Stimulated activated CD8-positive, alpha-beta memory T cell treated with anti-CD3 and anti-CD28 coated beads, Interleukin-7, amount 100 ng/mL, for 4 hours (primary cell): ENCODE measurements around the gene DLL3.

Source experiments
- DNase-seq, 2 donors: peaks; one replicate each; pipeline ENCODE4 v3.0.0-alpha.2; 2020; ENCODE audit warnings: low read depth in 2 of 2

The DLL3 gene

DNA sequence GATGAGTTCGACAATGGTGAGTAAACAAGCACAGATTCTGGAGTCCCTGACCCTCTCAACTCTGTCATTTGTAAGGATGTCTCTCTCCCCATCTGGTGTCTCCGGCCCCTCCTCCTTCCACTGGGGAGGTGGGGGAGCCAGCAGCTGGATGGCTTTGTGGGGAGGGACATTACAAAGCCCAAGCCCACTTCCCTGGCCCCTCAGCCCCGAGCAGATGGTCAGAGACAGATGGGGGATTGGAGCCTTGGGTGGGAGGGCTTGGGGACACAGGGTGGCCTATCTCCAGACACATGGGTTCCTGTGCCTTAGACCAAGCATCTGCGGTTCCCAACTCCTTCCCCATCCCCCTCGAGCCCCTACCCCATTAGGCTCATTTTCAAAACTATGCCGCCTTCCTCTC lies 15.6 kb upstream of the DLL3 start:
- DNase-seq = no peak

DNA sequence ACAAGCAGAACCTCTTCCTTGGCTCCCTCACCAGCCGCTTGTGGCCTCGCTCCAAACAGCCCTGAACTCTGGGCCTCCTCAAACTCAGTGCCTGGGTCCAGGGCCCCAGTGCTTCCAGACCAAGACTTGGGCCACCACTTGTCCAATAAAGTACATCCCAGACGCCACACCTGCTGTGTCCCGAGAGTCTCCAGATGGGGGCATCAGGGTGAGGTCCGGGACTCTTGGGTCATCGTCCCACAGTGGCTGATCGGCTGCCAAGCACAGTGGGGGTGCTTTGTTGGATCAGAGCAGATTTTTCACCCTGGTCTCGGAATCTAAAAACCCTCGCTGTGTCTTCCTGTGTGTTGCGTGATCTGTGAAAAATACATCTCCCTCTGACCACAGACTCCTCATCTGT lies 9.0 kb upstream of the DLL3 start:
- no peak for DNase-seq

DNA sequence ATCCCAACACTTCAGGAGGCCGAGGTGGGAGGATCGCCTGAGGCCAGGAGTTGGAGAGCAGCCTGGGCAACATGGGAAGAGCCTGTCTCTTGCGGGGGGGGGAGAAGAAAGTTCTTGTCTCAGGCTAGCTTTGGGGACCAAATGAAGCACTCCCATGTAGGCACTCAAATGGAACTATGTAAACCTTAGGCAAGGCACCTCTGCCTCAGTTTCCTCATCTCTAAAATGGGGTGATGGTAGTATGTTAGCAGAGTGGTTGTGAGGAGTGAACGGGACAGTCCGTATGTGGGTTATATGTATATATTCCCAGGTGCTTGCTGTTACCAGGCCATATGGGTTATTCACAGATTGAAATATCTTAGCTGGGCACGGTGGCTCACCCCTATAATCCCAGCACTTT lies 6.5 kb upstream of the DLL3 start:
- DNase-seq = no peak

DNA sequence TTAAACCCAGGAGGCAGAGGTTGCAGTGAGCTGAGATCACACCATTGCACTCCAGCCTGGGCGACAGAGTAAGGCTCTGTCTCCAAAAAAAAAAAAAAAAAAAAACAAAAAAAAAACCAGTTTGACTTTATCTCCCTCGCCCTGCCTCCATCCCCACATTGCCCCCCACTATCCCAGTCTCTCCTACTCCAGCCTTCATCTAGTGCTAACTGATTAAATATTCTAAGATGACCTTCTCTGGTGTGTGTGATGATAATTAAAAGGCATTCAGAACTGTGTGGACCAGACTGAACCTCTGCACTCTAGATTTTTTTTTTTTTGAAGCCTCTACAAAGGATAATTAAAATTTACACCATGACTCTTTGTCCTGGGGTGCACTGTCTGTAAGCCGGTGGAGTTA lies 6.0 kb upstream of the DLL3 start:
- DNase-seq = no peak

DNA sequence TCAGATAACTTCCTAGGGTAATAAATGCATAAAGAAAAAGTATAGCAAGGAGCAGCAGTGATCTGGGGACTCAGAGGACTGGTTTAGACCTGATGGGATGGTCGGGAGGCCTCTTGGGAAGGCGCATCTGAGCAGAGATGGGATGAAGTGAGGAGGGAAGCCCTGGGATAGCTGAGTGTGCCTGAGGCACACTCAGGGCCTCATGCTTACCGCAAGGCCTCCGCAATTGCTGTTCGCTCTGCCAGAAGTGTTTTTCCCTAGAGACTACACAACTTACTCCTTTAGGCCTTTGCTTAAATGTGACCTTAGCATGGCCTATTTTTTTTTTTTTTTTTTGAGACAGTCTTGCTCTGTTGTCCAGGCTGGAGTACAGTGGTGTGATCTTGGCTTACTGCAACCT lies 4.1 kb upstream of the DLL3 start:
- DNase-seq = no peak

DNA sequence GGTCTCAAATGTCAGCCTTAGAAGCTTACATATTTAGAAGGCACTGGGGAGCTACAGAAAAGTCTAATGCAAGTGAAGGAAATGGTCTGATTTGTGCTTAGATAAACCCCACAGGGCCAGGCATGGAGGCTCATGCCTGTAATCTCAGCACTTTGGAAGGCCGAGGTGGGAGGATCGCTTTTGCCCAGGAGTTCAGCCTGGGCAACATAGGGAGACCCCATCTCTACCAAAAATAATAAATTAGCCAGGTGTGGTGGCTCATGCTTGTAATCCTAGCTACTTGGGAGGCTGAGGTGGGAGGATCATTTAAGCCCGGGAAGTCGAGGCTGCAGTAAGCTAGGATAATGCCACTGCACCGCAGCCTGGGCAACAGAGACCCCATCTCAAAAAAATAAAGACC lies 2.7 kb upstream of the DLL3 start:
- no peak for DNase-seq

DNA sequence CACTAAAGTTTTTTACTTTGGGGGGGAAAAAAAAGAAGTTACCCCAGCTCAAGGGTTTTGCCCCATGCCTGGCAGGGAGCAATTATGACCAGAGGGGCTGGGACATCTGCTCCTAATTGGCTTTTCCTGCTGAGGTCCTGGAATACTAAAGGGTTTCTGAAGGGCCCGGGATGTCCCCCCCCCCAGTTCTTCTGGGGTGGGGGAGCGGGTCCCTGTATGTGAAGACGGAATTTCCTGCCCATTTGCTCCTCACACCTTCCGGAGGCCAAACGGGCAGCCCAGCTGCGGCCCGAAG lies 1.1 kb upstream of the DLL3 start:
- no peak for DNase-seq

DNA sequence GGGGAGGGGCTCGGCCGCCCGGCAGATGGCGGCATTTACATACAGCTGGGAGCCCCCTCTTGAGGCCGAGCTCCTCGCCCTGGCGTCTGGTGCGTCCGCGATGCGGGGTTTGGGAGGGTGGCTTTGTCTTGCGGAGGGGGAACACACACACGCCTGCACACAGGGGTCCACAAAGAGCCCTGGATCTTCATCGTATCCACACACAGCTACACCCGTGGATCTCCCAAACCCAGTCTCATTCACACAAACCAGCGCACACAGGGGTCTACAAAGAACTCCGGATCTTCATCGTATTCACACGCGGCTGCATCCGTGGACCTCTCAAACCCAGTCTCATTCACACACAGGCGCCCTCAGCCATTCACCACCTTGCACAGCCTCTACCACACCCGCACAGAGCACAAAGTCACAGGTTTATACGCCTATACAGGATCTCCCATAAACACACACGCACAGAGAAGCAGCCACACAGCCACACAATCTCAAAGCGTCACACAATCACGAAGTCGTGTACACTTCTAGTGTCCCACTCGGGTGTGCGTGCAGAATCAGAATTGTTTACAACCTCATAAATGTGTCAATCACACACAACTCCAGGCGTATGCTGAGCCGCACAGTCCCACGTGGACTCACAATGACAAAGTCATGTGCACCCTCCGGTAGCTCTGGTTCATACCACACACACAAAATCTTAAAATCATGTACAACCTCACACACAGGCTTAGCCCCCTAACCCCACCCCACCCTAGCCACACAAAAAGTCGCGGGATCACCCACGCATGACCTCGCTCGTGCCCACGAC lies 550 bp upstream of the DLL3 start:
- DNase-seq = no peak

DNA sequence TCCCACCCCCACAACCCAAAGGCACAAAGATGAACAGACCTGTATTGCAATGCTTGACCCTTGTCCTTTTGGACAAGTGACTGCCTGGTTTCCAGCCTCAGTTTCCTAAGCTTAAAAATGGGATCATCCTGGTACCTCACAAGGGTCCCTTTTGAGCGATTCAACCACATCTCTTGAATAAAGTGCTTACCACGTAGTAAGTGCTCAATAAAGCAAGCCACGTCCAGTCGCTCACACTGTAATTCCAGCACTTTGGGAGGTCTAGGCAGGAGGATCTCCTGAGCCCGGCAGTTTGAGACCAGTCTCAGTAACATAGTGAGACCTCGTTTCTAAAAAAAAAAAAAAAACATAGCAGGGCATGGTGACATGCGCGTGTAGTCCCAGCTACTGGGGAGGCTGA lies 1.2 kb downstream of the DLL3 start:
- no peak for DNase-seq

DNA sequence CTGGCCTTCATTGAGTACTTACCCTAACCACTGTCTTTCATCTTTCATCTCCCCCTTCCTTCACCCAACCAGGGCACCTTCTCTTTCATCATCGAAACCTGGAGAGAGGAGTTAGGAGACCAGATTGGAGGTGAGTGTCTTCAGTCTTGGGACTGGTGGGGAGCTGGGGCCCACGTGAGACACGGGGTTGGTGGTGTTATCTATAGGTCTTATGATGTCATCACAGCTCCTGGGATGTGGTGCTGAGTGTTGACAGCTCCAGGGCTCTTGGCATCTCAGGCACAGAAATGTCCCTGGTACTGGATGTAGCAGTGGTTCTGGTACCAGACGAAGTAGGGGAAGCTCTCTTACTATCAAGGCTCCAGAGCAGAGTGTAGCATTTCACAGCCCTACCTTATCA lies 1.8 kb downstream of the DLL3 start:
- DNase-seq = no peak

DNA sequence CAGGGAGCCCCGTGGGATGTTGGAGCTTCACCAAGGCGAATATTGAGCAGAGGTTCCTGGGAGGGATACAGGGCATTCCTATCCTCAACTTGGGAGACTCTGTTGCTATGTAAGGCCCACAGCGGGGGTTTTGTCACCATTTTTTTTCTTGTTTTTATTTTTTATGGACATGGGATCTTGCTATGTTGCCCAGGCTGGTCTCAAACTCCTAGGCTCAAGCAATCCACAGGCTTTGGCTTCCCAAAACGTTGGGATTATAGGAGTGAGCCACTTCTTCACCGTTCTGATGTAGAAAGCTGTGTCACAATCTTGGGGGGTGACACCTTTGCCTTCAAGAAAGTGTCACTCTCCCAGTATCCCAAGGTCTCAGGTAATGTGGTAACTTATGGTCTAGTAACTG lies 2.6 kb downstream of the DLL3 start:
- no peak for DNase-seq

DNA sequence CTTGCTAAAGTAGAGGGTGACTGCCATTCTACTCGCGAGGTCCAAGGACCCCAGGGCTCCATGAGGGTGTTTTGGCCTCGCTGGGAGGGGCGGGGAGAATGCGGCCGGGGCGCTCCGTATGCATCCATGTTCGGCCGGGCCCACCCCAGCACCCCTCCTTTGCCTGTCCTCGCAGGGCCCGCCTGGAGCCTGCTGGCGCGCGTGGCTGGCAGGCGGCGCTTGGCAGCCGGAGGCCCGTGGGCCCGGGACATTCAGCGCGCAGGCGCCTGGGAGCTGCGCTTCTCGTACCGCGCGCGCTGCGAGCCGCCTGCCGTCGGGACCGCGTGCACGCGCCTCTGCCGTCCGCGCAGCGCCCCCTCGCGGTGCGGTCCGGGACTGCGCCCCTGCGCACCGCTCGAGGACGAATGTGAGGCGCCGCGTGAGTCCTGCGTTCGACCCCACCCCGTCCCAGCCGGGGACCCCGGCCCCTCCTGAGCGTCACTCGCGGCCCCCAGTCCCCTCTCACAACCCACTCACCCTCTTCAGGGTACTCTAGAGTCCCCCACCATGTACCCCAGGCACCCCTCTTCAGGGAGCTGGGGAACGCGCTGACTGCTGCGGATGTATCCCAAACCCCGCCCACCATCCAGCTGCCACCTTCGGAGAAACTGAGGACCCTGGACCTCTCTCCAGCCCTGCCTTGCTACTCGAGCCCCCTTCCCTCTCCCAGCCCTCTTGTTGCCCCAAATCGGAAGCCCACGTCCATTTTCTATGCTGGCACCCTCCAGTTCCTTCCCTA lies 4.1 kb downstream of the DLL3 start:
- peak; percentile 34 to 64 for DNase-seq

DNA sequence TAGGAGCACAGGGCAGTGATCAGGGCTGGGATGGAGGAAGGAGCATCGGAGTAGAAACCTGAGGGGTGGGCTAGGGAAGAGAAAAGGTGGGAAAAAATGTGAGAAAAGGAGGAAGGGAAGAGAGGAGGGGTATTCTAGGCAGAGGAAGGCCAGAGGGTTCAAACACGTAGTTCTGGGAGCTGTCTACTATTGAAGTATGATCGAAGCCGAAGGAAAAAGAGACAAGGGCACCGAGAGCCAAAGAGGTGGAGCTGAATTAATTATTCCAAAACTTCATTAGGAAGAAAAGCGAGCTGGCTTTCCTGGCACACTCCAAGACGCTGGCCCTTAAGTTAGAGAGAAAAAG lies 7.8 kb downstream of the DLL3 start:
- DNase-seq = no peak

DNA sequence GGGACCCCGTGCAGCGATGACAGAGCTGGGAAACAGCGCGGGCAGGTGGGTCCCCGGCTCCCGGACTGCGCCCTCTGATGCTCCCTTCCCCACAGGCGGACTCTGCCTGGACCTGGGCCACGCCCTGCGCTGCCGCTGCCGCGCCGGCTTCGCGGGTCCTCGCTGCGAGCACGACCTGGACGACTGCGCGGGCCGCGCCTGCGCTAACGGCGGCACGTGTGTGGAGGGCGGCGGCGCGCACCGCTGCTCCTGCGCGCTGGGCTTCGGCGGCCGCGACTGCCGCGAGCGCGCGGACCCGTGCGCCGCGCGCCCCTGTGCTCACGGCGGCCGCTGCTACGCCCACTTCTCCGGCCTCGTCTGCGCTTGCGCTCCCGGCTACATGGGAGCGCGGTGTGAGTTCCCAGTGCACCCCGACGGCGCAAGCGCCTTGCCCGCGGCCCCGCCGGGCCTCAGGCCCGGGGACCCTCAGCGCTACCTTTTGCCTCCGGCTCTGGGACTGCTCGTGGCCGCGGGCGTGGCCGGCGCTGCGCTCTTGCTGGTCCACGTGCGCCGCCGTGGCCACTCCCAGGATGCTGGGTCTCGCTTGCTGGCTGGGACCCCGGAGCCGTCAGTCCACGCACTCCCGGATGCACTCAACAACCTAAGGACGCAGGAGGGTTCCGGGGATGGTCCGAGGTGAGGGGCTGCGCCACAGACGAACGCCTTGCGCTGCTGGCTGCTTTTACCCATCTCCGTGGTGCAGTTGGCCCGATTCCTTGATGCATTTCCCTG lies 8.4 kb downstream of the DLL3 start:
- DNase-seq = peak in 1 of 2 donors; percentile 49

DNA sequence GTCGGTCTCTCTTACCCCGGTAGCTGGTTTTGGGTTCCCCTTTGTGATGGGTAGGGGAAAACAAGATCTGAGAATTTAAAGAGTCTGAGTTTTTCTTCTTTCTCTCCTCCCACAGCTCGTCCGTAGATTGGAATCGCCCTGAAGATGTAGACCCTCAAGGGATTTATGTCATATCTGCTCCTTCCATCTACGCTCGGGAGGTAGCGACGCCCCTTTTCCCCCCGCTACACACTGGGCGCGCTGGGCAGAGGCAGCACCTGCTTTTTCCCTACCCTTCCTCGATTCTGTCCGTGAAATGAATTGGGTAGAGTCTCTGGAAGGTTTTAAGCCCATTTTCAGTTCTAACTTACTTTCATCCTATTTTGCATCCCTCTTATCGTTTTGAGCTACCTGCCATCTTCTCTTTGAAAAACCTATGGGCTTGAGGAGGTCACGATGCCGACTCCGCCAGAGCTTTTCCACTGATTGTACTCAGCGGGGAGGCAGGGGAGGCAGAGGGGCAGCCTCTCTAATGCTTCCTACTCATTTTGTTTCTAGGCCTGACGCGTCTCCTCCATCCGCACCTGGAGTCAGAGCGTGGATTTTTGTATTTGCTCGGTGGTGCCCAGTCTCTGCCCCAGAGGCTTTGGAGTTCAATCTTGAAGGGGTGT lies 9.1 kb downstream of the DLL3 start:
- DNase-seq = no peak

DNA sequence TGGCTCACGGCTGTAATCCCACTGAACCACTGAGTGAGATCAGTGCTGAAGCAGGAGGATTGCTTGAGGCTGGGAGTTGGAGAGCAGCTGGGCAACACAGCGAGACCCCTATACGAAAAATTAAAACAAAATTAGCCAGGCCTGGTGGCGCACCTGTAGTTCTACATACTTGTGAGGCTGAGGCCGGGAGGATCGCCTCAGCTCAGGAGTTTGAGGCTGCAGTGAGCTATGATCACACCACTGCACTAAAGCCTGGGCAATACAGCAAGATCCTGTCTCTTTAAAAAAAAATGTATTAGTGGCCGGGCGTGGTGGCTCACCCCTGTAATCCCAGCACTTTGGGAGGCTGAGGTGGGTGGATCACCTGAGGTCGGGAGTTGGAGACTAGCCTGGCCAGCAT lies 9.9 kb downstream of the DLL3 start:
- DNase-seq = no peak

DNA sequence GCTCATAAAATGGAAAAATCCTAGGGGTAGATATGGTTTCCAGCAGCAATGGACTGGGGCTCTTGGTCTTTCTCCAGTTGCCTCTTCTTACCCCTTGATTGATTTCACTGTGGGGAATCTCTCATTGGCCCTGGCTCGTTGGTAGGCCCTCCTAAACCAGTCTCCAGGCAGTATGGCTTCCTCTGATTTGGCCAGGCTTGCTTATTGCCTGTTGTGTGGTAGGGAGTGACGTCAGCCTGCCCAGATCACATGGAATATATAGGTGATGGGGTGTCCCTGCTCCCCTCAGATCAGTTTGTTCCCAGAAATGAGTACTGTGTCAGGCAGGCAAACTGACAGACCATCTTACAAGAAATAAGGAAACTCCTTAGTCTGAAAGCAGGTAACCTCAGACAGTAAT lies 10.5 kb downstream of the DLL3 start:
- DNase-seq = no peak

DNA sequence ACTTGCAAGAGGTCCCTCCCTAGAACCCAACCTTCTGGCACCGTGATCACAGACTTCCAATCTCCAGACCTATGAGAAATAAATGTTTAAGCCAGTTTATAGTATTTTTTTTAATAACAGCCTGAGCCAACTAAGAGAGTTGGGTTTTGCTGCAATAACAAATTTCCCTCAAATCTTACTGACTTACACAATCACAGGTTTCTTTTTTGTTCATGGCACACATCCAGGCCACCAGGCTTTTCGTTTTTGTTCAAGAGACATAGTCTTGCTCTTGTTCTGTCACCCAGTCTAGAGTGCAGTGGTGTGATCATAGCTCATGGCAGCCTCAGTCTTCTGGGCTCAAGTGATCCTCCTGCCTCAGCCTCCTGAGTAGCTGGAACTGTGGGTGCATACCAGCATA lies 14.2 kb downstream of the DLL3 start:
- no peak for DNase-seq

DNA sequence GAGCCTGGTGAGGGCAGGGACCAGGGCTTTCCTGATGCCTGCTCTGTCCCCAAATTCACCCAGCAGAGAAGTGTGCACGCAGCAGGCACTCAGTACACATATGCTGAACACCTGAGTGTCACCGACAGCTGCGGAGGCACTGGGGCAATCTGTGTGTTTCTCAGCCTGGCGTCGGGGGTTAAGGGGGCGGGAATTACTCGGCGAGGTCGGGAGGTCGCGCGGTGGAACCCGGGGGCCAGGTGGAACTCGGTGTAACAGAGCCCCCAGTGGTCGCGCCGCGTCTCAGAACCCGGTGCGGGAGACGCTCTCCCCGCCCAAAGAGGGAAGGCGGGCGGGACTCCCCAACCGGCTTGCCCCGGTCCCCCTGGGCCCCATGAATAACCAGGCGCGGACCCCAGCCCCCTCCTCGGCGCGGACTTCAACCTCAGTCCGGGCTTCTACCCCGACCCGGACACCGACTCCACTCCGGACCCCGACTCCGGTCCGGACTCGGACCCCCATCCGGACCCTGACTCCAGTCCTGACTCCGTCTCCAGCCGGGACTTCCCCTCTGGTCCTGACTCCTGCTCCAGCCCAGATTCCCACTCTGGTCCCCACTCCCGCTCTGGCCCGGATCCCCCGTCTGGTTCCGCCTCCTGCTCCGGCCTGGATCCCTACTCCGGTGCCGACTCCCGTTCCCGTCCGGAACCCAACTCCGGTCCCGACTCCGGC lies 16.2 kb downstream of the DLL3 start, which contains the start of gene SELENOV:
Gene SELENOV (plus strand): TSS at position 300 of the 711 bp plus-strand sequence. CDS start 74 bp downstream, at position 374.
- no peak for DNase-seq

DNA sequence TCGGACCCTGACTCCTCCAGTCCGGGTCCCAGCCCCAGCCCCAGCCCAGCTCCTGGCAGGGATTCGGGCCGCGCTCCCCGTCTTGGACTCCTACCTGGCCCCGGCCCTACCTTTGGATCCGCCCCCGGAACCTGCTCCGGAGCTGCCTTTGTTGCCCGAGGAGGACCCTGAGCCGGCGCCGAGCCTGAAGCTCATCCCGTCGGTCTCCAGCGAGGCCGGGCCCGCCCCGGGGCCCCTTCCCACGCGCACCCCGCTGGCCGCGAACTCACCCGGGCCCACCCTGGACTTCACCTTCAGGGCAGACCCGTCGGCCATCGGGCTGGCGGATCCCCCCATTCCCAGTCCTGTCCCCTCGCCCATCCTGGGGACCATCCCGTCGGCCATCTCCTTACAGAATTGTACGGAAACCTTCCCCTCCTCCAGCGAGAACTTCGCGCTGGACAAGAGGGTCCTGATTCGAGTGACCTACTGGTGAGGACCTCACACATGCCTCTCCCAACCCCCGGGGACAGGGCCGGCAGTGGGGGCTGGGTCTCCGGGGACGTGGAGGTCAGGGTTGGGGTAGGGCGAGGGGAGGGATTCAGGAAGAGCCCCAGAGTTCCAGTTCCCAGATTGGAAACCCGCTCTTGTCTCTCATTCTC lies 16.9 kb downstream of the DLL3 start:
- DNase-seq = no peak

DNA sequence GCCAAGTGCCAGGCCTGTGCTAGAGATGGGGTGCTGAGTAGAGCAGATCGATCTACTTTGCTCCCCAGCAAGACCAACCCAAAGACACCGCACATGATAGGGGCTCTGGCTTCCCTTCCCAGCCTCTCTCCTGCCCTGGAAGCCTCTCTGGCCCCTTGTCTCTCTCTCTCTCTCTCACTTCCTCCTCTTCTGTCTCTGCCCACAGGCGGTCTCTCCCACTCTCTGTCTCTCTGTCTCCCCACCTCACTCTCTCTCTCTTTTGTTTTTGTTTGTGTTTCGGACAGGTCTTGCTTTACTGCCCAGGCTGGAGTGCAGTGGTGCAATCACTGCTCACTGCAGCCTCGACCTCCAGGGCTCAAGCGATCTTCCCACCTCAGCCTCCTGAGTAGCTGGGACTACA lies 17.5 kb downstream of the DLL3 start:
- no peak for DNase-seq
